ENCODE results near the gene BNC1.

BNC1 gene

DNA sequence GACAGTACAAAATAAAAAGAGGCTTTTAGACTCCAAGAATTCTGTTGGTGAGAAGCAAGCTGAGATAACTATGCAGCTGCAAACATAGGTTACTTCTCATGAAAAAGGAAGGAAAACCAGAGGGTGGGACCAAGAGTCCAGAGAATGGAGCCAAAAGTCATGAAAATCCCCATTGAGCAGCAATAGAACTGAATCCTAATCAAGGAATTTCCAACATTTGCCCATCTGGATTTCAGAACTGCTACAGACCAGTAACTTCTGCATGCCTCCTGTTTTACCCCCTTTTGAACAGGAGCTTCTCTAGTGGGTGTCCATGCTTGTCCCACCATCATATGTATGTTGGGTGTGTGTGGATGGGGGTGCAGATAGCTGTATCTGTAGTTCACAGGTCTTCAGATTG, 33.6 kb upstream of the BNC1 start:
- TF ChIP-seq, protein P1, sequence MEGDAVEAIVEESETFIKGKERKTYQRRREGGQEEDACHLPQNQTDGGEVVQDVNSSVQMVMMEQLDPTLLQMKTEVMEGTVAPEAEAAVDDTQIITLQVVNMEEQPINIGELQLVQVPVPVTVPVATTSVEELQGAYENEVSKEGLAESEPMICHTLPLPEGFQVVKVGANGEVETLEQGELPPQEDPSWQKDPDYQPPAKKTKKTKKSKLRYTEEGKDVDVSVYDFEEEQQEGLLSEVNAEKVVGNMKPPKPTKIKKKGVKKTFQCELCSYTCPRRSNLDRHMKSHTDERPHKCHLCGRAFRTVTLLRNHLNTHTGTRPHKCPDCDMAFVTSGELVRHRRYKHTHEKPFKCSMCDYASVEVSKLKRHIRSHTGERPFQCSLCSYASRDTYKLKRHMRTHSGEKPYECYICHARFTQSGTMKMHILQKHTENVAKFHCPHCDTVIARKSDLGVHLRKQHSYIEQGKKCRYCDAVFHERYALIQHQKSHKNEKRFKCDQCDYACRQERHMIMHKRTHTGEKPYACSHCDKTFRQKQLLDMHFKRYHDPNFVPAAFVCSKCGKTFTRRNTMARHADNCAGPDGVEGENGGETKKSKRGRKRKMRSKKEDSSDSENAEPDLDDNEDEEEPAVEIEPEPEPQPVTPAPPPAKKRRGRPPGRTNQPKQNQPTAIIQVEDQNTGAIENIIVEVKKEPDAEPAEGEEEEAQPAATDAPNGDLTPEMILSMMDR (IDR thresholded peaks at IDR 0.05; ENCODE audit: insufficient read depth, low read length, poor library complexity, severe bottlenecking) = no peak
- H3K4me3 ChIP-seq (replicated peaks; ENCODE audit: low read depth, low read length) = no peak overlapping the region
- no peaks in the 10 kb centered on the region for H3K27me3 ChIP-seq (replicated peaks; ENCODE audit: control insufficient read depth, insufficient read depth, low read length)
- no peaks in the 10 kb centered on the region for H3K36me3 ChIP-seq (ENCODE audit: control insufficient read depth, insufficient read depth, low read length)
- DNase-seq (ENCODE audit: extremely low read depth, insufficient read length) = no peak

DNA sequence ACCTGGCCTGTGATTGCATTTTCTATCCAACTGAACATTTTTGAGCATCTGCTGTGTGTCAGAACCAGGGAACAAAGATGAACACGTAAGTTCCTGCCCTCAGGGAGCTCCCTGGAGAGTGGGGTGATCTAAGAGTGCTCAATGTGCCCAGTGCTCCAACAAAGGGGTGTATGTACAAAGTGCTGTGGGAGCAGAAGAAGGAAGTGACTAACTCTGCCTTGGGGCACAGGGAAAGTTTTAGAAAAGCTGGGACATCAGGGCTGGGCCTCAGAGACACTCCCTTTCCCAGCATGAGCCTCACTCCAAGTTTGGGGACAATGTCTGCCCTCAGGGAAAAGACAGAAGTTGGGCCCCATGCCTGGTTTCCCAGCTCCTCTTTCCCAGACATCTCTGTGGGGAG, 27.6 kb upstream of the BNC1 start:
- Histone ChIP-seq H3K27me3 (replicated peaks; ENCODE audit: control insufficient read depth, insufficient read depth, low read length) (no peaks in the 10 kb centered on the region), H3K4me3 (replicated peaks; ENCODE audit: low read depth, low read length) (no peak overlapping the region), H3K36me3 (ENCODE audit: control insufficient read depth, insufficient read depth, low read length) (no peaks in the 10 kb centered on the region)
- TF ChIP-seq, protein P1 (IDR thresholded peaks at IDR 0.05; ENCODE audit: insufficient read depth, low read length, poor library complexity, severe bottlenecking) = no peak
- DNase-seq (ENCODE audit: extremely low read depth, insufficient read length) = no peak

DNA sequence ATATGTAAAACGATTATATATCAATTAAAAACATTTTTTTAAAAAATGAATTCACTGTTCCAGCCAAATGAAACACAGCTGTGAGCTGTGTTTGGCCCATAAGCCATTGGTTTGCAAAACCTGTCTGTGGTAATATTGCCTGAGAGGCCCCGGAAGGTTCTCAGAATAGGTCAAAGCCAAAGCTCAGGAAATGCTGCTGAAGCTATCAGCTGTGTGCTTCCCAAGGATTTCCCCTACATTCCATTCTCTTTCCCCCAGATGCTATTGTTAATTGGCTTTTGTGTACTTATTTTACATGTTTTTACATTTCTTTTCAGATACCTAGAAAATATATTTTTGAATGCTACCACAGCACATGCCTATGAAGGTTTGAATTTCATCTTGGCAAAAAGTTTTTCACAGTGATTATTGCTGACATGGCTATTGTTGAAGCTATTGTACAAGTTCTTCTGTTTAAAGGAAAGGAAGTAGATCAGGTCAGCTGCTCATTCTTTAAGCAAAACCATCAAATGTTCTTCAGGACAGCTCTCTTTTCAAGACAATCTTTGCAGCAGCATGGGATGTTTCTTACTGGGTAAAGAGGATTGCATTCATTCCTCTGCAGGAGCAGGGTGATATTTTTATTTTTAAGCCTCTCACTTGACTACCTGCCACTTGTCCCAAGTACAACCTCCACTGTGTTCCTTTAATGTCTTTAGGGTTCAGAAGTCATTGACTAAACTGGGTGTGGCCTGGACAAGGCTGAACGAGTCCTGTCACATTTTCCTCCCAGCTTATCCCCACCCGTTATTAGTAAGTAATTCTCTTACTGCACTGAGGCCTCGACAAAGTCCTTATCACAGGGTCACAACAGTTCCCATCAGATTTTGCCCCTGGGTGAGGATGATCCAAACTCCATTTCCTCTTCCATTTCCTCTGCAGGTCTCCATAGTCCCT, 26.3 kb upstream of the BNC1 start:
- DNase-seq (ENCODE audit: extremely low read depth, insufficient read length) = no peak
- Histone ChIP-seq H3K36me3 (ENCODE audit: control insufficient read depth, insufficient read depth, low read length) (no peaks in the 10 kb centered on the region), H3K27me3 (replicated peaks; ENCODE audit: control insufficient read depth, insufficient read depth, low read length) (no peaks in the 10 kb centered on the region), H3K4me3 (replicated peaks; ENCODE audit: low read depth, low read length) (no peak overlapping the region)
- TF ChIP-seq, protein P1 (IDR thresholded peaks at IDR 0.05; ENCODE audit: insufficient read depth, low read length, poor library complexity, severe bottlenecking) = no peak

DNA sequence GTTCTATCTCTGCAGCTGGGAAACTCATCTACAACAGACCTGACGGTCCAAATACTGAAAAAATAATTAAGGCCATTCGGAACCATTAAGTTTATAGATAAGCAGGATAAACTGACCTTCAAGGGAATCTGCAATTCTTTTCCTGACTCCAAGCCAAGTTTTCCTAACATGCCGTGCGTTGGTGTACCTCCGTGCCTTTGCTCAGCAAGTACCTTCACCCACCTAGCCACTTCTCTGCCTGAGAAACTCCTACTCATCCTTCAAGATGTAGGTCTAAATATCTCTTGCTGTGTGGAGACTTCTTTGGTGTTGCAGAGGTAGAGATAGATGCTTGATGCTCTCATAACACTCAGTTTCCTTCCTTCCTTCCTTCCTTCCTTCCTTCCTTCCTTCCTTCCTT, 24.2 kb upstream of the BNC1 start:
- TF ChIP-seq, protein P1 (IDR thresholded peaks at IDR 0.05; ENCODE audit: insufficient read depth, low read length, poor library complexity, severe bottlenecking) = no peak
- H3K36me3 ChIP-seq (ENCODE audit: control insufficient read depth, insufficient read depth, low read length) = no peaks in the 10 kb centered on the region
- DNase-seq (ENCODE audit: extremely low read depth, insufficient read length) = no peak
- H3K4me3 ChIP-seq (replicated peaks; ENCODE audit: low read depth, low read length) = no peak overlapping the region
- H3K27me3 ChIP-seq (replicated peaks; ENCODE audit: control insufficient read depth, insufficient read depth, low read length) = no peaks in the 10 kb centered on the region; the same call in none of the 2 replicates

DNA sequence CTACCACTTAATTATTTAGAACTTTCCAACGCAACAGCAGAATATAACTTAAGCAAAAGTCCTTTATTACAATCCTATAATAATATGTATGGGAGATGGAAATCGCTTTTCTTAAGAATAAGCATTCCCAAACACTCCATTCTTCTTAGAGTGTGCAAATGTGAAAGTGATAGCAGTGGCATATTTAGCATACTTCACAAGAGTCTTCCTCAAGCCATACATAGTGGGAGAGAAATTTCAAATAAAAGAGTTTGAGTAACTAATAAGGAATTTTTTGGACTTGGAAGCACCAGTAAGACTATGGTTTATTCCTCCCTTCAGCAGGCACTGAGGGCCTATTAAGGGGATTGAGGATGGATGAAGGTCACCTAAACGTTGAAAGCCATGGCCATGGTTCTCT, 22.1 kb upstream of the BNC1 start:
- Histone ChIP-seq H3K36me3 (ENCODE audit: control insufficient read depth, insufficient read depth, low read length) (no peaks in the 10 kb centered on the region), H3K27me3 (replicated peaks; ENCODE audit: control insufficient read depth, insufficient read depth, low read length) (no peaks in the 10 kb centered on the region; the same call in none of the 2 replicates), H3K4me3 (replicated peaks; ENCODE audit: low read depth, low read length) (no peak overlapping the region)
- TF ChIP-seq, protein P1 (IDR thresholded peaks at IDR 0.05; ENCODE audit: insufficient read depth, low read length, poor library complexity, severe bottlenecking) = no peak
- DNase-seq (ENCODE audit: extremely low read depth, insufficient read length) = no peak
